AG04449 (cell line): ENCODE results near the gene GRID2.

Experiments
- CTCF ChIA-PET: fragments of 350-600 bp; formaldehyde crosslinking; extraction: SDS; loops from one replicate; lab custom pipeline; 2021; ENCODE audit warnings: antibody characterized with exemption; lab: Yijun Ruan, JAX
- POLR2A ChIA-PET: fragments of 400-600, 350-600 bp; formaldehyde crosslinking; extraction: SDS; loops from one replicate; lab custom pipeline; 2020; ENCODE audit warnings: antibody characterized with exemption, inconsistent platforms; lab: Yijun Ruan, JAX
- DNase-seq: peaks from one replicate; pipeline ENCODE4 v3.0.0-alpha.2; 2010; ENCODE audit warnings: low read depth, low spot score
- H3K4me3 ChIP-seq: 2 replicates; pipeline ENCODE4 v1.5.1; 2011; ENCODE audit warnings: low read depth, mild to moderate bottlenecking, control low read depth, low read length
- CTCF ChIP-seq: IDR thresholded peaks from one replicate; pipeline ENCODE4 v1.5.1; 2011; ENCODE audit warnings: mild to moderate bottlenecking, moderate library complexity, low read length, control low read depth, inconsistent platforms; ENCODE audit not compliant: insufficient read depth; ENCODE audit errors: missing control alignments

GRID2 gene

GRCh38 chr4:93368968-93369367 lies 1065.2 kb downstream of the GRID2 start:
- ChIA-PET POLR2A (no interaction called here), CTCF (no interaction called here)
- no peak for TF ChIP-seq CTCF
- H3K4me3 ChIP-seq = no peak overlapping the region
- DNase-seq = no peak

- no peak for DNase-seq
- CTCF ChIA-PET = interaction anchor here (1.0 kb wide), 1 partner anchor 394 kb away, joined by 3 read pairs; no protein-coding TSS in a partner anchor
- TF ChIP-seq CTCF = no peak
- no peak overlapping the region for H3K4me3 ChIP-seq
- POLR2A ChIA-PET = no interaction called here
Observed at GRCh38 chr4:93370256-93370655, 1066.5 kb downstream of the GRID2 start.

GRCh38 chr4:93373893-93374860 lies 1070.4 kb downstream of the GRID2 start:
- ChIA-PET CTCF (no interaction called here), POLR2A (no interaction called here)
- no peak for DNase-seq
- no peak overlapping the region for H3K4me3 ChIP-seq
- no peak for TF ChIP-seq CTCF

- POLR2A ChIA-PET = no interaction called here
- no peak overlapping the region for H3K4me3 ChIP-seq
- no peak for DNase-seq
- CTCF ChIA-PET = no interaction called here
- TF ChIP-seq CTCF = no peak
Observed at GRCh38 chr4:93384241-93384640, 1080.5 kb downstream of the GRID2 start.

GRCh38 chr4:93384887-93385286 lies 1081.1 kb downstream of the GRID2 start:
- H3K4me3 ChIP-seq = no peak overlapping the region
- DNase-seq = no peak
- TF ChIP-seq CTCF = no peak
- CTCF ChIA-PET = interaction anchor here (1.2 kb wide), 1 partner anchor 9 kb away, joined by 3 read pairs; no protein-coding TSS in a partner anchor
- POLR2A ChIA-PET = no interaction called here

GRCh38 chr4:93394545-93395081 lies 1090.8 kb downstream of the GRID2 start:
- POLR2A ChIA-PET = no interaction called here
- DNase-seq = no peak
- CTCF ChIA-PET = interaction anchor here (1.5 kb wide), 1 partner anchor 9 kb away, joined by 3 read pairs; no protein-coding TSS in a partner anchor
- TF ChIP-seq CTCF = no peak
- no peak overlapping the region for H3K4me3 ChIP-seq
